Right lobe of liver (tissue), 6 donors: Measurements from ENCODE around the gene SORL1. TPM values are rescaled to one million over a fixed set of nuclear protein-coding genes. Genes with fewer than 3 reads are reported as not detected.
A peak's percentile ranks its signal among the peaks of the same experiment; 100 is the strongest.

ENCODE experiments used
- ATAC-seq, 4 donors: fragments of 200-7000 bp; cut with Tn5 transposase; one replicate each; pipeline ENCODE4 v1.9.1; 2020; ENCODE audit warnings: mild to moderate bottlenecking in 4 of 4, moderate library complexity in 4 of 4
- DNase-seq, 3 donors: peaks; one replicate each; pipeline ENCODE4 v3.0.0-alpha.2; 2020
- H3K27ac ChIP-seq, 3 donors: fragments of 200-600 bp; one replicate each; pipeline ENCODE4 v1.8.0; 2022
- H3K27me3 ChIP-seq, 2 donors: fragments of 200-600 bp; one replicate each; pipeline ENCODE4 v1.8.0; 2022
- H3K36me3 ChIP-seq, 4 donors: fragments of 200-600 bp; sonication (generic) in 1 of 4; one replicate each; pipeline versions ENCODE4 v1.5.1 to v1.8.0; 2017 to 2022; ENCODE audit warnings: control low read depth in 1 of 4
- H3K4me1 ChIP-seq, 4 donors: fragments of 200-600 bp; sonication (generic) in 1 of 4; one replicate each; pipeline versions ENCODE4 v1.5.1 to v1.8.0; 2017 to 2022; ENCODE audit warnings: control low read depth in 1 of 4
- H3K4me3 ChIP-seq, 3 donors: fragments of 200-600 bp; one replicate each; pipeline ENCODE4 v1.8.0; 2022
- H3K9me3 ChIP-seq, 4 donors: fragments of 200-600 bp; sonication (generic) in 1 of 4; one replicate each; pipeline versions ENCODE4 v1.5.1 to v1.8.0; 2017 to 2022; ENCODE audit warnings: control low read depth in 1 of 4
- POLR2A ChIP-seq: fragments of 450-650 bp; IDR thresholded peaks from one replicate; pipeline ENCODE4 v1.6.1; 2017; ENCODE audit warnings: antibody characterized with exemption, mild to moderate bottlenecking
- WGBS: methylation state at CpG from one replicate; pipeline ENCODE4 v1.1.6; 2018; ENCODE audit warnings: low coverage, low lambda C conversion rate; ENCODE audit not compliant: insufficient coverage; ENCODE audit errors: missing lambda C conversion rate; 5-methylcytosine and 5-hydroxymethylcytosine counted together
- intact Hi-C, 2 donors: fragments of 100-400 bp; cut with DNase I; formaldehyde crosslinking; loops; one replicate each; pipeline versions ENCODE4 v1.11.2 to v1.14.1; 2022
- total RNA-seq, 6 experiments: library from RNA; depleted of rRNA in 2 of 6; stranded (reverse); fragments of >200 nt in 2 of 6; fragmentation: NEBNext Ultra II Directional in 3 of 6; extraction: Animal tissue kit (Norgen Biotek cat#: 25700) in 3 of 6; gene quantifications; one replicate each; pipeline versions ENCODE4 v1.1.0 to v1.2.4, GENCODE V29; 2016 to 2023
- TF ChIP-seq, protein P1 (sequence below), 4 donors: fragments of 200-600 bp in 3 of 4; fragments of 450-650 bp in 1 of 4; IDR thresholded peaks; one replicate each; pipeline versions ENCODE4 v1.5.1 to v1.8.0; 2016 to 2022; ENCODE audit warnings: antibody characterized with exemption in 4 of 4, mild to moderate bottlenecking in 2 of 4
- donor health status: DM: no; HTN: yes; CAD: no.
- donor health status: DM: no; HTN: no; CAD: no.
- donor health status: DM: no; HTN: no; CAD: no.
- donor health status: DM: no; HTN: yes; CAD: no.
- donor health status: DM: no; HTN: yes; CAD: no.

The SORL1 gene
- total RNA-seq, 6 experiments from 2014 or later, result 45.2 to 137 (median 73.8) TPM

DNA sequence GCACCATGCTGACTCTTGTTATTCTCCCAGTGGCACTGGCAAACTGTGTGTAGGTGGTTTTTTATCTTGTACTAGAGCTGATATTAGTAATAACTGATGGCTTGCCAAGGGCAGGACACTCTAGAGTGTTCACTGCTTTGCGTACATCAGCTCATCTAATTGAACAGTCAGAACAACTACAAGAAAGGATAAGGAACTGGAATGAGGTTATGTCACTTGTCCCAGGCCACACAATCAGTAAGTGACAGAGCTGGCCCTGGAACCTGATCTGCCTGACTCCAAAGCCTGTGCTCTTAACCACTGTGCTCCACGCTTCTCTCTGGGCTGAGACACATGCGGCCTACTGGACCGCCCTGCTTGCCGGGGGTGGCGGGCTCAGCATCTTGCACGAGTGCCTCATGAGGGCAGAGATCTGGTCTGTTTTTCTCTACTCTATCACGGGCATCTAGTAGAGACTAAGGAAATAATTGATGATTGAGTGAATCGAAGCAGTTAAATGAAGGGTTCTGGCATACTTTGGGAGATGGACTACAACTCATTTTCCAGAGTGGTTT is 156.5 kb downstream of the SORL1 start:
- 89% methylated on average over 3 of the region's 9 CpGs for WGBS
- ATAC-seq, result peak in 1 of 4 donors; percentile 4
- no peak for TF ChIP-seq POLR2A
- TF ChIP-seq, protein P1, sequence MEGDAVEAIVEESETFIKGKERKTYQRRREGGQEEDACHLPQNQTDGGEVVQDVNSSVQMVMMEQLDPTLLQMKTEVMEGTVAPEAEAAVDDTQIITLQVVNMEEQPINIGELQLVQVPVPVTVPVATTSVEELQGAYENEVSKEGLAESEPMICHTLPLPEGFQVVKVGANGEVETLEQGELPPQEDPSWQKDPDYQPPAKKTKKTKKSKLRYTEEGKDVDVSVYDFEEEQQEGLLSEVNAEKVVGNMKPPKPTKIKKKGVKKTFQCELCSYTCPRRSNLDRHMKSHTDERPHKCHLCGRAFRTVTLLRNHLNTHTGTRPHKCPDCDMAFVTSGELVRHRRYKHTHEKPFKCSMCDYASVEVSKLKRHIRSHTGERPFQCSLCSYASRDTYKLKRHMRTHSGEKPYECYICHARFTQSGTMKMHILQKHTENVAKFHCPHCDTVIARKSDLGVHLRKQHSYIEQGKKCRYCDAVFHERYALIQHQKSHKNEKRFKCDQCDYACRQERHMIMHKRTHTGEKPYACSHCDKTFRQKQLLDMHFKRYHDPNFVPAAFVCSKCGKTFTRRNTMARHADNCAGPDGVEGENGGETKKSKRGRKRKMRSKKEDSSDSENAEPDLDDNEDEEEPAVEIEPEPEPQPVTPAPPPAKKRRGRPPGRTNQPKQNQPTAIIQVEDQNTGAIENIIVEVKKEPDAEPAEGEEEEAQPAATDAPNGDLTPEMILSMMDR (IDR thresholded peaks at IDR 0.05), result no peak
- Histone ChIP-seq H3K4me3 (no peak overlapping the region), H3K27ac (no peak overlapping the region), H3K4me1 (peaks cover 0 to 6% (median 0%) of the 10 kb centered on the region in 4 donors), H3K9me3 (no peaks in the 10 kb centered on the region), H3K36me3 (peaks cover 8 to 97% (median 54%) of the 10 kb centered on the region in 4 donors), H3K27me3 (no peaks in the 10 kb centered on the region)
- DNase-seq, result no peak
- intact Hi-C loops, result no loop called here

DNA sequence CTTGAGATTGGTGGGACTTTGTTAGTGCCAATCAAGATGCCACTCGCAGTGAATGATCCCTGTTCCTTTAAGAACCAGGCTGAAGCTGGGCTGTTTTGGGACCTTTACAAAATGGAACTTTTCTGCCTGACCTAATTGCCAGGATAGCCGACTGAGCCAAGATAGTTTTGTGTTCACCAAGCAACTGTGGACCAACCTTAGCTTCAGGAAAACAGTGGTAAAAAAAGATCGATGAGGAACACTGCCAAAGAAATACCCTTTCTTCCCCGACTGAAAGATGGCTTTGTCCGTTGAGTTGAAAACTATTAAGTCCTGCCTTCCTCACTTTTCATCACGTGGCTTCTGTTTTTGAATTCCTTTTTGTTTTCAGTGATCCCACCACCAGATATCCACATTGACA is 158.6 kb downstream of the SORL1 start:
- no peak for TF ChIP-seq POLR2A
- TF ChIP-seq, protein P1 (IDR thresholded peaks at IDR 0.05), result no peak
- Histone ChIP-seq H3K9me3 (no peaks in the 10 kb centered on the region), H3K4me1 (no peaks in the 10 kb centered on the region), H3K27ac (no peak overlapping the region), H3K27me3 (no peaks in the 10 kb centered on the region), H3K4me3 (no peak overlapping the region), H3K36me3 (peaks cover 0 to 100% (median 53%) of the 10 kb centered on the region in 4 donors)
- intact Hi-C loops, result no loop called here
- WGBS, result 89% methylated on average over 5 of the region's 6 CpGs
- DNase-seq (no peak), ATAC-seq (no peak)

DNA sequence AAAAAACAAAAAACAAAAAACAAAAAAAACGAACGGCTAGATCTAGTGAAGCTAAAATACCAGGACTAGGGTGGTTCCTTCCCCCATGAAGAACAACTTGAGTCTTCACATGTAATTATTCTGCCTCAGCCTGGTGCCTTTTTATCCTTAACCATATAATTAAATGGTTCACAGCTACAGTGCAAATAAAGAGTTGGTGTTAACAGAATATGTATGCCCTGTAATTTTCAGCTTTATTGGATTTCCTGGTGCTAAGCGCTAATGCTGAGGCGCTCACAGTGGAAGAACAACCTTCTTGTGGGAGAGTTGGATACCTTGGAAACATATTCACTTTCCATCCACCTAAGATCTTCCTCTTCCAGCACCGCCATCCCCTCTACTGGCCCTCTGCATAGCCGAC is 159.1 kb downstream of the SORL1 start:
- peaks cover 0 to 100% (median 53%) of the 10 kb centered on the region in 4 donors for H3K36me3 ChIP-seq
- no peaks in the 10 kb centered on the region for H3K4me1 ChIP-seq
- H3K9me3 ChIP-seq, result no peaks in the 10 kb centered on the region
- no peak overlapping the region for H3K27ac ChIP-seq
- DNase-seq (no peak), ATAC-seq (no peak)
- TF ChIP-seq POLR2A, result no peak
- TF ChIP-seq, protein P1 (IDR thresholded peaks at IDR 0.05), result no peak
- 94% methylated on average over 6 of the region's 6 CpGs for WGBS
- intact Hi-C loops, result no loop called here
- no peaks in the 10 kb centered on the region for H3K27me3 ChIP-seq
- H3K4me3 ChIP-seq, result no peak overlapping the region

DNA sequence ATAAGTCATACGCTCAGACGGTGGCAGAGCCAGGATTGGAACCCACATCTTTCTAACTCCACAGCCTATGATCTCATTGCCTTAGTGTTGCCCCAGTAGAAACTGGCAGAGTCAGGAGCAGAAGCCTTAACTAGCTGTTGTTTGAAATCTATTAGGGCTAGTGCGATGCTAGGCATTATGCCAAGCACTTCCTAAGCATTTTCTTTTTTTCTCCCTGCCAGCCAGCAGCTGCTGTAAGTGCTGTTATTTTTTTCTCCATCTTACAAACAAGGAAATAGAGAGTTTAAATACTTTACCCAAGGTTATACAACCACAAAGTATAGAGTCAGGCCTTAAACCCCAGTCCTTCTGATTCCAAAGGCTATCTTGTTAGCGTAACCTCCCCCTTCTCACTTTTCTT is 161.6 kb downstream of the SORL1 start:
- 78% methylated on average over 4 of the region's 4 CpGs for WGBS
- TF ChIP-seq POLR2A, result no peak
- TF ChIP-seq, protein P1 (IDR thresholded peaks at IDR 0.05), result no peak
- Histone ChIP-seq H3K27ac (no peak overlapping the region), H3K9me3 (no peaks in the 10 kb centered on the region), H3K27me3 (no peaks in the 10 kb centered on the region), H3K4me1 (no peaks in the 10 kb centered on the region), H3K36me3 (peaks cover 0 to 100% (median 52%) of the 10 kb centered on the region in 4 donors), H3K4me3 (no peak overlapping the region)
- intact Hi-C loops, result no loop called here
- no peak for ATAC-seq
- DNase-seq, result no peak
